ENCODE measurements around the gene ARHGAP10. TPM values are rescaled to one million over a fixed set of nuclear protein-coding genes. Genes with fewer than 3 reads are reported as not detected.

Gene ARHGAP10
- total RNA-seq, 1 experiment from 2014 or later = 9.7 TPM

GRCh38 chr4:147828331-147828905, 96.5 kb downstream of the ARHGAP10 start:
- no peaks in the 10 kb centered on the region for H3K36me3 ChIP-seq (replicated peaks; ENCODE audit: control insufficient read depth, insufficient read depth, low read length)
- no peak for DNase-seq
- H3K27me3 ChIP-seq (ENCODE audit: control insufficient read depth, insufficient read depth, low read length) = no peaks in the 10 kb centered on the region
- no peak overlapping the region for H3K4me3 ChIP-seq (ENCODE audit: insufficient read depth, low read depth, low read length)

GRCh38 chr4:147829401-147830101, 97.7 kb downstream of the ARHGAP10 start:
- Histone ChIP-seq H3K36me3 (replicated peaks; ENCODE audit: control insufficient read depth, insufficient read depth, low read length) (no peaks in the 10 kb centered on the region), H3K27me3 (ENCODE audit: control insufficient read depth, insufficient read depth, low read length) (no peaks in the 10 kb centered on the region), H3K4me3 (ENCODE audit: insufficient read depth, low read depth, low read length) (no peak overlapping the region)
- no peak for DNase-seq

- H3K36me3 ChIP-seq (replicated peaks; ENCODE audit: control insufficient read depth, insufficient read depth, low read length) = no peaks in the 10 kb centered on the region
- no peaks in the 10 kb centered on the region for H3K27me3 ChIP-seq (ENCODE audit: control insufficient read depth, insufficient read depth, low read length)
- no peak overlapping the region for H3K4me3 ChIP-seq (ENCODE audit: insufficient read depth, low read depth, low read length)
- DNase-seq = no peak
Measured at GRCh38 chr4:147830102-147830463, 98.2 kb downstream of the ARHGAP10 start.

GRCh38 chr4:147830987-147831386, 99.1 kb downstream of the ARHGAP10 start:
- no peak for DNase-seq
- Histone ChIP-seq H3K4me3 (ENCODE audit: insufficient read depth, low read depth, low read length) (no peak overlapping the region), H3K27me3 (ENCODE audit: control insufficient read depth, insufficient read depth, low read length) (no peaks in the 10 kb centered on the region), H3K36me3 (replicated peaks; ENCODE audit: control insufficient read depth, insufficient read depth, low read length) (no peaks in the 10 kb centered on the region)

GRCh38 chr4:147831551-147832171, 99.8 kb downstream of the ARHGAP10 start:
- no peaks in the 10 kb centered on the region for H3K36me3 ChIP-seq (replicated peaks; ENCODE audit: control insufficient read depth, insufficient read depth, low read length)
- DNase-seq = no peak

GRCh38 chr4:147833254-147833653, 101.4 kb downstream of the ARHGAP10 start:
- DNase-seq = no peak

More at GRCh38 chr4:147831551-147832171, 99.8 kb downstream of the ARHGAP10 start:
- H3K27me3 ChIP-seq (ENCODE audit: control insufficient read depth, insufficient read depth, low read length) = no peaks in the 10 kb centered on the region
- no peak overlapping the region for H3K4me3 ChIP-seq (ENCODE audit: insufficient read depth, low read depth, low read length)

GRCh38 chr4:147833741-147834140, 101.9 kb downstream of the ARHGAP10 start:
- Histone ChIP-seq H3K4me3 (ENCODE audit: insufficient read depth, low read depth, low read length) (no peak overlapping the region), H3K36me3 (replicated peaks; ENCODE audit: control insufficient read depth, insufficient read depth, low read length) (no peaks in the 10 kb centered on the region)
- DNase-seq = no peak

More at GRCh38 chr4:147833254-147833653, 101.4 kb downstream of the ARHGAP10 start:
- H3K4me3 ChIP-seq (ENCODE audit: insufficient read depth, low read depth, low read length) = no peak overlapping the region
- H3K27me3 ChIP-seq (ENCODE audit: control insufficient read depth, insufficient read depth, low read length) = no peaks in the 10 kb centered on the region
- no peaks in the 10 kb centered on the region for H3K36me3 ChIP-seq (replicated peaks; ENCODE audit: control insufficient read depth, insufficient read depth, low read length)

GRCh38 chr4:147834480-147834879, 102.6 kb downstream of the ARHGAP10 start:
- H3K4me3 ChIP-seq (ENCODE audit: insufficient read depth, low read depth, low read length) = no peak overlapping the region
- DNase-seq = no peak
- no peaks in the 10 kb centered on the region for H3K36me3 ChIP-seq (replicated peaks; ENCODE audit: control insufficient read depth, insufficient read depth, low read length)
- H3K27me3 ChIP-seq (ENCODE audit: control insufficient read depth, insufficient read depth, low read length) = no peaks in the 10 kb centered on the region

More at GRCh38 chr4:147833741-147834140, 101.9 kb downstream of the ARHGAP10 start:
- no peaks in the 10 kb centered on the region for H3K27me3 ChIP-seq (ENCODE audit: control insufficient read depth, insufficient read depth, low read length)

GRCh38 chr4:147836807-147837206, 104.9 kb downstream of the ARHGAP10 start:
- no peaks in the 10 kb centered on the region for H3K27me3 ChIP-seq (ENCODE audit: control insufficient read depth, insufficient read depth, low read length)
- DNase-seq = no peak
- H3K36me3 ChIP-seq (replicated peaks; ENCODE audit: control insufficient read depth, insufficient read depth, low read length) = no peaks in the 10 kb centered on the region
- H3K4me3 ChIP-seq (ENCODE audit: insufficient read depth, low read depth, low read length) = no peak overlapping the region

- Histone ChIP-seq H3K27me3 (ENCODE audit: control insufficient read depth, insufficient read depth, low read length) (no peaks in the 10 kb centered on the region), H3K4me3 (ENCODE audit: insufficient read depth, low read depth, low read length) (no peak overlapping the region), H3K36me3 (replicated peaks; ENCODE audit: control insufficient read depth, insufficient read depth, low read length) (no peaks in the 10 kb centered on the region)
- no peak for DNase-seq
Measured at GRCh38 chr4:147837435-147837834, 105.5 kb downstream of the ARHGAP10 start.

GRCh38 chr4:147837854-147838253, 106.0 kb downstream of the ARHGAP10 start:
- Histone ChIP-seq H3K36me3 (replicated peaks; ENCODE audit: control insufficient read depth, insufficient read depth, low read length) (no peaks in the 10 kb centered on the region), H3K27me3 (ENCODE audit: control insufficient read depth, insufficient read depth, low read length) (no peaks in the 10 kb centered on the region), H3K4me3 (ENCODE audit: insufficient read depth, low read depth, low read length) (no peak overlapping the region)
- no peak for DNase-seq

GRCh38 chr4:147839200-147839599, 107.3 kb downstream of the ARHGAP10 start:
- H3K4me3 ChIP-seq (ENCODE audit: insufficient read depth, low read depth, low read length) = no peak overlapping the region
- no peak for DNase-seq
- no peaks in the 10 kb centered on the region for H3K36me3 ChIP-seq (replicated peaks; ENCODE audit: control insufficient read depth, insufficient read depth, low read length)
- no peaks in the 10 kb centered on the region for H3K27me3 ChIP-seq (ENCODE audit: control insufficient read depth, insufficient read depth, low read length)

GRCh38 chr4:147839663-147840062, 107.8 kb downstream of the ARHGAP10 start:
- no peaks in the 10 kb centered on the region for H3K27me3 ChIP-seq (ENCODE audit: control insufficient read depth, insufficient read depth, low read length)
- H3K4me3 ChIP-seq (ENCODE audit: insufficient read depth, low read depth, low read length) = no peak overlapping the region
- H3K36me3 ChIP-seq (replicated peaks; ENCODE audit: control insufficient read depth, insufficient read depth, low read length) = no peaks in the 10 kb centered on the region
- no peak for DNase-seq

- Histone ChIP-seq H3K36me3 (replicated peaks; ENCODE audit: control insufficient read depth, insufficient read depth, low read length) (no peaks in the 10 kb centered on the region), H3K4me3 (ENCODE audit: insufficient read depth, low read depth, low read length) (no peak overlapping the region), H3K27me3 (ENCODE audit: control insufficient read depth, insufficient read depth, low read length) (no peaks in the 10 kb centered on the region)
- DNase-seq = no peak
Measured at GRCh38 chr4:147840838-147841738, 109.2 kb downstream of the ARHGAP10 start.
